Uterus (tissue), 4 donors: ENCODE results near the gene OR5K1. TPM values are rescaled to one million over a fixed set of nuclear protein-coding genes. Genes with fewer than 3 reads are reported as not detected.

Experiments
- DNase-seq, 2 donors: peaks; one replicate each; pipeline ENCODE4 v3.0.0-alpha.2; 2019 to 2020
- H3K27ac ChIP-seq, 2 donors: fragments of 200-600 bp; sonication (generic); 1 replicate in 1 of 2; 2 replicates in 1 of 2; pipeline ENCODE4 v1.5.1; 2016 to 2018
- H3K27me3 ChIP-seq, 2 donors: fragments of 200-600 bp; sonication (generic); one replicate each; pipeline ENCODE4 v1.5.1; 2018 to 2019; ENCODE audit warnings: control low read depth in 1 of 2
- H3K36me3 ChIP-seq, 2 donors: fragments of 200-600 bp; sonication (generic); one replicate each; pipeline ENCODE4 v1.5.1; 2019; ENCODE audit warnings: control low read depth in 1 of 2
- H3K4me1 ChIP-seq, 2 donors: fragments of 200-600 bp; sonication (generic); one replicate each; pipeline ENCODE4 v1.5.1; 2018 to 2019; ENCODE audit warnings: control low read depth in 1 of 2
- H3K4me3 ChIP-seq, 2 donors: fragments of 200-600 bp; sonication (generic); 1 replicate in 1 of 2; 2 replicates in 1 of 2; pipeline ENCODE4 v1.5.1; 2018 to 2019; ENCODE audit warnings: mild to moderate bottlenecking in 1 of 2
- H3K9me3 ChIP-seq, 2 donors: fragments of 200-600 bp; sonication (generic); one replicate each; pipeline ENCODE4 v1.5.1; 2019; ENCODE audit warnings: control low read depth in 1 of 2
- POLR2A ChIP-seq, 2 donors: fragments of 450-650 bp; IDR thresholded peaks; one replicate each; pipeline ENCODE4 v1.6.1; 2016; ENCODE audit warnings: antibody characterized with exemption in 2 of 2, mild to moderate bottlenecking in 1 of 2, moderate library complexity in 1 of 2
- intact Hi-C: fragments of 100-400 bp; cut with DNase I; formaldehyde crosslinking; loops from one replicate; pipeline ENCODE4 v1.15.1; 2023; ENCODE audit warnings: low total_unique reads
- total RNA-seq, 4 donors: library from RNA; depleted of rRNA in 3 of 4; stranded (reverse); fragments of >200 nt in 3 of 4; gene quantifications; one replicate each; pipeline versions ENCODE4 v1.1.0 to v1.2.4, GENCODE V29; 2014 to 2023
- TF ChIP-seq, protein P1 (sequence below), 4 experiments: fragments of 200-600 bp in 2 of 4; fragments of 450-650 bp in 2 of 4; sonication (generic) in 2 of 4; IDR thresholded peaks; one replicate each; pipeline ENCODE4 v1.5.1; 2016 to 2019; ENCODE audit warnings: antibody characterized with exemption in 4 of 4, mild to moderate bottlenecking in 2 of 4, moderate library complexity in 1 of 4
- donor health status: DM: yes; HTN: yes; CAD: no.

Gene OR5K1
- total RNA-seq, 4 donors from 2014 or later, result not detected

DNA sequence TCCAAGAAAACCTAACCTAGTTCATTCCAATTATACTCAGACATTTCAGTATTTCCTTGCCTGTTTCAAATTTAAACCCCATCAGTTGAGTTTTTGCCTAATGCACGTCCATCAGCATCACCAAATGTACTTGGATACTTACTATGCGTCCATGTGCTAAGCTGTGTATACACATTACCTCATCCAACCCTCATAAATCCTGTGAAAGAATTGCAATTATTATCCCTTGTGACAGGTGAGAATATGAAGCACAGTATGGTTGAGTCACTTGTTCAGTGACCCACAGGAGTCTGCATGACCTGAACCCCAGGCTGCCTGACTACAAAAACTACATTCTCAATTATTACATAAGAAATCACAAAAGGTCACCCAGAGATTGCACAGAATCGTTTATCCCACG, 37.0 kb downstream of the OR5K1 start:
- intact Hi-C loops, result no loop called here

DNA sequence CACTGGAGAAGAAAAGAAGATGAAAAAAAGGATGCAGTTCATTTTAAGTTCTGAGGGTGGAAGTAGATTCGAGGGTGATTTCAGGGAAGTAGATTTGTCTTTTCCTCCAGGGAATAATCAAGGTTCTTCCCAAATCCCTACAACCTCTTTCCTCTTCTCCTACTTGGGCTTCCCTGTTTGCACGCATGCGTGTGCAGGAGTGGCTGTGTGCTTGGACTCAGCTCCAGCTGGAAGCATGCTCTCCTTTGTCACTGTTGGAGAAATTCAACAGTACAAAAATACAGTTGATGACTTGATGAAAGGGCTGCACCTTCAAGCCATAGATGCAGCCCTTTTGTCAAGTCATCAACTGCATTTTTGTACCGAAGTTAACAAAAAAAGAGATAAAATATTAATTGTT, 38.3 kb downstream of the OR5K1 start:
- Histone ChIP-seq H3K36me3 (no peaks in the 10 kb centered on the region), H3K27ac (no peak overlapping the region), H3K27me3 (no peaks in the 10 kb centered on the region), H3K4me1 (no peaks in the 10 kb centered on the region), H3K9me3 (no peaks in the 10 kb centered on the region), H3K4me3 (no peak overlapping the region)
- intact Hi-C loops, result no loop called here
- no peak for TF ChIP-seq POLR2A (IDR thresholded peaks at IDR 0.05)
- TF ChIP-seq, protein P1, sequence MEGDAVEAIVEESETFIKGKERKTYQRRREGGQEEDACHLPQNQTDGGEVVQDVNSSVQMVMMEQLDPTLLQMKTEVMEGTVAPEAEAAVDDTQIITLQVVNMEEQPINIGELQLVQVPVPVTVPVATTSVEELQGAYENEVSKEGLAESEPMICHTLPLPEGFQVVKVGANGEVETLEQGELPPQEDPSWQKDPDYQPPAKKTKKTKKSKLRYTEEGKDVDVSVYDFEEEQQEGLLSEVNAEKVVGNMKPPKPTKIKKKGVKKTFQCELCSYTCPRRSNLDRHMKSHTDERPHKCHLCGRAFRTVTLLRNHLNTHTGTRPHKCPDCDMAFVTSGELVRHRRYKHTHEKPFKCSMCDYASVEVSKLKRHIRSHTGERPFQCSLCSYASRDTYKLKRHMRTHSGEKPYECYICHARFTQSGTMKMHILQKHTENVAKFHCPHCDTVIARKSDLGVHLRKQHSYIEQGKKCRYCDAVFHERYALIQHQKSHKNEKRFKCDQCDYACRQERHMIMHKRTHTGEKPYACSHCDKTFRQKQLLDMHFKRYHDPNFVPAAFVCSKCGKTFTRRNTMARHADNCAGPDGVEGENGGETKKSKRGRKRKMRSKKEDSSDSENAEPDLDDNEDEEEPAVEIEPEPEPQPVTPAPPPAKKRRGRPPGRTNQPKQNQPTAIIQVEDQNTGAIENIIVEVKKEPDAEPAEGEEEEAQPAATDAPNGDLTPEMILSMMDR (IDR thresholded peaks at IDR 0.05), result no peak
- DNase-seq, result no peak

More for the DNA sequence above, 37.0 kb downstream of the OR5K1 start:
- Histone ChIP-seq H3K9me3 (no peaks in the 10 kb centered on the region), H3K27ac (no peak overlapping the region), H3K36me3 (no peaks in the 10 kb centered on the region), H3K4me3 (no peak overlapping the region), H3K27me3 (no peaks in the 10 kb centered on the region), H3K4me1 (no peaks in the 10 kb centered on the region)
- DNase-seq, result no peak
- no peak for TF ChIP-seq POLR2A (IDR thresholded peaks at IDR 0.05)
- TF ChIP-seq, protein P1 (IDR thresholded peaks at IDR 0.05), result no peak

DNA sequence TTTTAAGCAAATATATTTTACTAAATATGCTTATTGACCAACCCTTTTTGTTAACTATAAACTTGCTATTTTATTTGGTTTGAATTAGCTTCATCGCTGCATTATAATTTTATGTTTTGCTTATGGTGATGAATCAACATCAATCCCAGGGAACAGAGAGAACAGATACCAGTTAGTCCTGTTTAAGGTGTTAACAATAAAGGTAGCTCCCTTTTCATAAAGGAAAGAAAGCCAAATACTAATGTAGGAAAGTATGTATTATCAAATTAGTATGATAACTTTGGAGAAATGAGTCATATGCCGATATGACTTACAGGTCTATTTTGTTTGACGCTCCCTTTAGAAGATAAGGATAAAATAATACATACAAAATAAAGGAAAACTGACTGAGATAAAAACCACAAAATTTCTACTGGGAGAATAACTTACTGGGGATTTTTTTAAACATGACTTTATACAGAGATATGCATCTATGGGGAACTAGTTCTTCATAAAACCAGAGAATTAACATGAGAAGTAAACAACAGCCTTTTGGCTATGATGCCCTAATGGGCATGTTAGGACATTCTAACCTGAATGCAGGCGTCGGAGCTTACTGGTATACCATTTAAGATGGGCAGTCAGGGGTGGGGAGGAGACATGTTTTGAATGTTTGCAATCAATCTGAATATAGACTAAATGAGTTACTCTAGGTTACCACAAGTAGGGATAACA, 39.0 kb downstream of the OR5K1 start:
- no peak overlapping the region for H3K4me3 ChIP-seq
- TF ChIP-seq, protein P1 (IDR thresholded peaks at IDR 0.05), result no peak
- no peak for TF ChIP-seq POLR2A (IDR thresholded peaks at IDR 0.05)
- DNase-seq, result no peak
- H3K27ac ChIP-seq, result no peak overlapping the region
- no peaks in the 10 kb centered on the region for H3K4me1 ChIP-seq
- no peaks in the 10 kb centered on the region for H3K36me3 ChIP-seq
- intact Hi-C loops, result no loop called here
- H3K9me3 ChIP-seq, result no peaks in the 10 kb centered on the region
- no peaks in the 10 kb centered on the region for H3K27me3 ChIP-seq

DNA sequence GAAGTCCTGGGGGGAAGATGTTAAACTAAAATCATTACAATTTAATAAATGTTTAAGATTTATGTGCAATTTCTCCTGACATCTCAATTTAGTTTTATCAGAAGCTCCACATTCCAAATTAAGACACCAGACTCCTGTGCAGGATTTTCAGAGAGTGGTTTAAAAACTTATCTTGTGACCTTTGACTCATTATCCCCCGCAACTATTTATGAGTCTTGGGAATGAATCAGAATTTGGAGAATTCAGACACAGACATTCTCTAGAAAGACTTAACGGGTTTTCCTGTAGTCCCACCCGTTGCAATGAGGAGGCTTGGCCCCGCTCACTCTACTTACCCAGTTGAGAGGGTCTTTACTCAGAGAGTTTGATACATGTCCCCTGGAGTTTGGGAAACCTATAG, 41.5 kb downstream of the OR5K1 start:
- DNase-seq, result no peak

DNA sequence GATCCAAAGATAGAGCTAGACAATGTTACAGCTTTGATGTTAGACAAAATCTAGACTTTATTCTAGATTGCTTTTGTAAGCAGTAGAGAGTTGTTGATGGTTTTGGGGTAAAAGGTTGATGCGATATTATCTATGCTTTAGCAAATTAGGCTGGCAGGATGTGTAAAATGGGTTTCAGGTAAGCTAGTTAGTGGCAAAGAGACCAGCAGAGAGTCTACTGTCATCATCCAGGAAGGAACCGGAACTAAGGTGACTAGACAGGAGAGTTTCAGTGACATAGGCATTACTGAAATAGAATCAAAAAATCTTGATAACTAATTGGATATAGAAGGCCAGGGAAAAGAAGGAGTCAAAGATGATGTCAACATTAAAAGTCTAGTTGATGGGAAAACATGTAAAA, 45.6 kb downstream of the OR5K1 start:
- TF ChIP-seq POLR2A (IDR thresholded peaks at IDR 0.05), result no peak
- TF ChIP-seq, protein P1 (IDR thresholded peaks at IDR 0.05), result no peak
- H3K9me3 ChIP-seq, result no peaks in the 10 kb centered on the region
- no peaks in the 10 kb centered on the region for H3K36me3 ChIP-seq
- no peak overlapping the region for H3K4me3 ChIP-seq
- no peaks in the 10 kb centered on the region for H3K27me3 ChIP-seq
- H3K4me1 ChIP-seq, result no peaks in the 10 kb centered on the region
- intact Hi-C loops, result no loop called here
- H3K27ac ChIP-seq, result no peak overlapping the region
- DNase-seq, result no peak

More for the DNA sequence above, 41.5 kb downstream of the OR5K1 start:
- Histone ChIP-seq H3K36me3 (no peaks in the 10 kb centered on the region), H3K9me3 (no peaks in the 10 kb centered on the region), H3K4me1 (no peaks in the 10 kb centered on the region), H3K27me3 (no peaks in the 10 kb centered on the region), H3K27ac (no peak overlapping the region), H3K4me3 (no peak overlapping the region)
- intact Hi-C loops, result no loop called here
- TF ChIP-seq, protein P1 (IDR thresholded peaks at IDR 0.05), result no peak
- TF ChIP-seq POLR2A (IDR thresholded peaks at IDR 0.05), result no peak
